Gastrocnemius medialis (tissue), 4 donors: Measurements from ENCODE around the gene AGO3. TPM values are rescaled to one million over a fixed set of nuclear protein-coding genes. Genes with fewer than 3 reads are reported as not detected.

ENCODE experiments used
- ATAC-seq, 2 donors: fragments of 150-250 bp; one replicate each; pipeline ENCODE4 v1.9.1; 2016
- DNase-seq, 2 donors: peaks; one replicate each; pipeline ENCODE4 v3.0.0-alpha.2; 2019
- H3K27ac ChIP-seq, 4 donors: fragments of 200-600 bp; sonication (generic); 1 replicate in 1 of 4; 2 replicates in 3 of 4; pipeline ENCODE4 v1.5.1; 2016 to 2018; ENCODE audit warnings: mild to moderate bottlenecking in 2 of 4, moderate library complexity in 1 of 4
- H3K27me3 ChIP-seq, 3 donors: fragments of 200-600 bp; sonication (generic) in 2 of 3; 1 replicate in 1 of 3; 2 replicates in 2 of 3; pipeline versions ENCODE4 v1.5.1 to v1.6.0; 2016 to 2019; ENCODE audit warnings: mild to moderate bottlenecking in 1 of 3, moderate library complexity in 1 of 3
- H3K36me3 ChIP-seq, 2 donors: fragments of 200-600 bp; sonication (generic) in 1 of 2; one replicate each; pipeline ENCODE4 v1.5.1; 2017 to 2018
- H3K4me1 ChIP-seq, 2 donors: fragments of 200-600 bp; sonication (generic) in 1 of 2; one replicate each; pipeline ENCODE4 v1.5.1; 2016 to 2017; ENCODE audit warnings: mild to moderate bottlenecking in 2 of 2
- H3K4me3 ChIP-seq, 4 donors: fragments of 200-600 bp; sonication (generic) in 3 of 4; 1 replicate in 1 of 4; 2 replicates in 3 of 4; pipeline ENCODE4 v1.5.1; 2016 to 2019; ENCODE audit warnings: mild to moderate bottlenecking in 2 of 4
- H3K9me3 ChIP-seq, 3 donors: fragments of 200-600 bp; sonication (generic) in 2 of 3; 1 replicate in 1 of 3; 2 replicates in 2 of 3; pipeline ENCODE4 v1.5.1; 2016 to 2019
- POLR2A ChIP-seq, 2 donors: fragments of 450-650 bp; IDR thresholded peaks; one replicate each; pipeline ENCODE4 v1.6.1; 2017; ENCODE audit warnings: antibody characterized with exemption in 2 of 2, mild to moderate bottlenecking in 2 of 2, moderate library complexity in 2 of 2
- in situ Hi-C, 4 donors: fragments of 200-750 bp; cut with MboI; loops; one replicate each; pipeline versions ENCODE4 v1.15.0 to v1.8.0; 2017; ENCODE audit warnings: low sequenced_read_pairs in 4 of 4
- intact Hi-C: fragments of 100-400 bp; cut with DNase I; formaldehyde crosslinking; loops from one replicate; pipeline ENCODE4 v1.15.1; 2023; ENCODE audit warnings: low total_unique reads
- total RNA-seq, 4 donors: library from RNA; depleted of rRNA; stranded (reverse); fragments of >200 nt; gene quantifications; one replicate each; pipeline versions ENCODE4 v1.1.0 to v1.2.3, GENCODE V29; 2016
- TF ChIP-seq, protein P1 (sequence below), 5 experiments: fragments of 450-650 bp in 3 of 5; fragments of 200-600 bp in 2 of 5; sonication (generic) in 2 of 5; IDR thresholded peaks in 4 of 5; conservative IDR thresholded peaks in 1 of 5; 1 replicate in 4 of 5; 2 replicates in 1 of 5; pipeline ENCODE4 v1.5.1; 2016 to 2019; ENCODE audit warnings: antibody characterized with exemption in 5 of 5, mild to moderate bottlenecking in 3 of 5, moderate library complexity in 3 of 5

The AGO3 gene
- total RNA-seq, 4 donors from 2014 or later = 12.8 to 18.8 (median 13.6) TPM

- DNase-seq (no peak), ATAC-seq (no peak)
- H3K4me3 ChIP-seq = no peak overlapping the region
- no peaks in the 10 kb centered on the region for H3K4me1 ChIP-seq
- H3K9me3 ChIP-seq = no peaks in the 10 kb centered on the region
- intact Hi-C loops (no loop called here), in situ Hi-C loops (no loop called here)
- H3K27me3 ChIP-seq = no peaks in the 10 kb centered on the region
- H3K36me3 ChIP-seq = peaks cover 0 to 14% of the 10 kb centered on the region in 2 donors
- H3K27ac ChIP-seq = no peak overlapping the region
- TF ChIP-seq, protein P1, sequence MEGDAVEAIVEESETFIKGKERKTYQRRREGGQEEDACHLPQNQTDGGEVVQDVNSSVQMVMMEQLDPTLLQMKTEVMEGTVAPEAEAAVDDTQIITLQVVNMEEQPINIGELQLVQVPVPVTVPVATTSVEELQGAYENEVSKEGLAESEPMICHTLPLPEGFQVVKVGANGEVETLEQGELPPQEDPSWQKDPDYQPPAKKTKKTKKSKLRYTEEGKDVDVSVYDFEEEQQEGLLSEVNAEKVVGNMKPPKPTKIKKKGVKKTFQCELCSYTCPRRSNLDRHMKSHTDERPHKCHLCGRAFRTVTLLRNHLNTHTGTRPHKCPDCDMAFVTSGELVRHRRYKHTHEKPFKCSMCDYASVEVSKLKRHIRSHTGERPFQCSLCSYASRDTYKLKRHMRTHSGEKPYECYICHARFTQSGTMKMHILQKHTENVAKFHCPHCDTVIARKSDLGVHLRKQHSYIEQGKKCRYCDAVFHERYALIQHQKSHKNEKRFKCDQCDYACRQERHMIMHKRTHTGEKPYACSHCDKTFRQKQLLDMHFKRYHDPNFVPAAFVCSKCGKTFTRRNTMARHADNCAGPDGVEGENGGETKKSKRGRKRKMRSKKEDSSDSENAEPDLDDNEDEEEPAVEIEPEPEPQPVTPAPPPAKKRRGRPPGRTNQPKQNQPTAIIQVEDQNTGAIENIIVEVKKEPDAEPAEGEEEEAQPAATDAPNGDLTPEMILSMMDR (IDR thresholded peaks at IDR 0.05 in 4 of 5, conservative IDR thresholded peaks at IDR 0.05 in 1 of 5) = no peak
- TF ChIP-seq POLR2A (IDR thresholded peaks at IDR 0.05) = no peak
Measured at GRCh38 chr1:36053978-36054377, 123.1 kb downstream of the AGO3 start.

- H3K27ac ChIP-seq = no peak overlapping the region
- DNase-seq (no peak), ATAC-seq (no peak)
- H3K36me3 ChIP-seq = peaks cover 0 to 12% of the 10 kb centered on the region in 2 donors
- no peak overlapping the region for H3K4me3 ChIP-seq
- no peaks in the 10 kb centered on the region for H3K9me3 ChIP-seq
- in situ Hi-C loops (no loop called here), intact Hi-C loops (no loop called here)
- no peak for TF ChIP-seq POLR2A (IDR thresholded peaks at IDR 0.05)
- TF ChIP-seq, protein P1 (IDR thresholded peaks at IDR 0.05 in 4 of 5, conservative IDR thresholded peaks at IDR 0.05 in 1 of 5) = no peak
- no peaks in the 10 kb centered on the region for H3K4me1 ChIP-seq
- H3K27me3 ChIP-seq = no peaks in the 10 kb centered on the region
Measured at GRCh38 chr1:36055706-36056105, 124.8 kb downstream of the AGO3 start.

DNA sequence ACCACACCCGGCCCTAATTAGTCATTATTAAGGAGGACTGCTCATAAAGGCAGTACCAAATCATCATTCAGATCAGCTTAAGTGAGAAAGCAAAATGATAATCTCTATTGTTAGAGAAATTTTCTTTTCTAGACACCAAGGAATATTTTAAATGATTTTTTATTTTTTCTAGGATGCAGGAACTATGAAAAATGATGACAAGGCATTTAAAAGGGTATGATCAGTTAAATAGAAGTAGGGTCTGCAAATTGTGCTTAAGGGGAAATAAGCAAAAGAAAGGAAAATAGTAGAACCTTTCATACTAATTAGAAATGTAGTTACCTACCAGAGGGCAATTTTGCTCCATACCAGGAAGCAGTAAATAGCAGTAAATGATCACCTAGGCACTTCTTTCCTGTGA is 131.4 kb downstream of the AGO3 start:
- in situ Hi-C loops (no loop called here), intact Hi-C loops (no loop called here)
- Histone ChIP-seq H3K4me3 (no peak overlapping the region), H3K27ac (no peak overlapping the region), H3K9me3 (no peaks in the 10 kb centered on the region), H3K4me1 (no peaks in the 10 kb centered on the region), H3K36me3 (no peaks in the 10 kb centered on the region), H3K27me3 (no peaks in the 10 kb centered on the region)
- TF ChIP-seq, protein P1 (IDR thresholded peaks at IDR 0.05 in 4 of 5, conservative IDR thresholded peaks at IDR 0.05 in 1 of 5) = no peak
- no peak for TF ChIP-seq POLR2A (IDR thresholded peaks at IDR 0.05)
- DNase-seq = no peak
- no peak for ATAC-seq

DNA sequence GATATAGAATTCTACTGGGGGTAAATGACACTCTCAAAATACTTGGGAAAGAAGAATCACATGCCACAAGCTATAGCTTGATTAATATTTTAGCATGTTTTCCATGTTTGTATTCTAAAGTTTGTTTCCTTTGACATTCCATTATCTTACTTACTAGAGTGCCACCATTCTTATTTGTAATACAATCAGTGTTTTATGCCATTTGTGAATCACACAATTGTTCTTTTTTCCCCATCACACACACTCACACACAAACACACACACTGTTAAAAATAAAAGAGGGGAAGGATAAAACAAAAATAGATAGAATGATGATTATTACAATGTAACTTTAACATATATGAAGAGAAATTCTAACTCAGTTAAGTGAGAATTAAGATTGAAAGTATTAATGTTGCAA is 137.0 kb downstream of the AGO3 start:
- in situ Hi-C loops = no loop called here
- DNase-seq = no peak
- Histone ChIP-seq H3K27me3 (no peaks in the 10 kb centered on the region), H3K27ac (no peak overlapping the region), H3K4me1 (no peaks in the 10 kb centered on the region), H3K9me3 (no peaks in the 10 kb centered on the region), H3K4me3 (no peak overlapping the region), H3K36me3 (no peaks in the 10 kb centered on the region)
- TF ChIP-seq, protein P1 (IDR thresholded peaks at IDR 0.05 in 4 of 5, conservative IDR thresholded peaks at IDR 0.05 in 1 of 5) = no peak
- no peak for TF ChIP-seq POLR2A (IDR thresholded peaks at IDR 0.05)
- ATAC-seq = no peak
- intact Hi-C loops = no loop called here

GRCh38 chr1:36068866-36069265 is 138.0 kb downstream of the AGO3 start:
- Histone ChIP-seq H3K9me3 (no peaks in the 10 kb centered on the region), H3K27me3 (no peaks in the 10 kb centered on the region), H3K36me3 (no peaks in the 10 kb centered on the region), H3K4me3 (no peak overlapping the region), H3K27ac (no peak overlapping the region), H3K4me1 (no peaks in the 10 kb centered on the region)
- intact Hi-C loops = no loop called here
- no peak for DNase-seq
- in situ Hi-C loops = no loop called here
- ATAC-seq = no peak
- TF ChIP-seq POLR2A (IDR thresholded peaks at IDR 0.05) = no peak
- TF ChIP-seq, protein P1 (IDR thresholded peaks at IDR 0.05 in 4 of 5, conservative IDR thresholded peaks at IDR 0.05 in 1 of 5) = no peak
